ENCODE results near the gene M6PR.

- TF ChIP-seq YY1 (IDR thresholded peaks at IDR 0.05; ENCODE audit: insufficient read depth, insufficient read length) (no peak), SUZ12 (IDR thresholded peaks at IDR 0.05; ENCODE audit: extremely low read depth, insufficient read depth, insufficient read length) (no peak)
These were observed 37.7 kb downstream of the M6PR start for GRCh38 chr12:8911606-8912268.

Measured in NT2/D1 (cell line).